H1 (cell line): Measurements from ENCODE around the gene SSX2IP. TPM values are rescaled to one million over a fixed set of nuclear protein-coding genes. Genes with fewer than 3 reads are reported as not detected.

Source experiments
- BACH1 ChIP-seq: IDR thresholded peaks from 2 replicates; pipeline ENCODE4 v1.6.1; 2012; ENCODE audit warnings: low read length, improper control_type of control experiment
- CBX8 ChIP-seq: fragments of 300-800, 300-1000 bp; sonication (generic); IDR thresholded peaks from 2 replicates; pipeline ENCODE4 v1.7.1; 2016; ENCODE audit warnings: low read depth, low read length, borderline replicate concordance
- CEBPB ChIP-seq: IDR thresholded peaks from 2 replicates; pipeline ENCODE4 v1.6.1; 2012; ENCODE audit warnings: low read depth, low read length
- CREB1 ChIP-seq: IDR thresholded peaks from 2 replicates; pipeline ENCODE4 v1.6.1; 2012; ENCODE audit warnings: inconsistent platforms
- JUND ChIP-seq: IDR thresholded peaks from 2 replicates; pipeline ENCODE4 v1.6.1; 2011; ENCODE audit warnings: mild to moderate bottlenecking, improper control_type of control experiment, low read length
- SIN3A ChIP-seq, 2 experiments: IDR thresholded peaks in 1 of 2; conservative IDR thresholded peaks in 1 of 2; 2 replicates each; pipeline ENCODE4 v1.6.1; 2011 to 2012; ENCODE audit warnings: low read length in 2 of 2, improper control_type of control experiment in 1 of 2, low read depth in 1 of 2, mild to moderate bottlenecking in 1 of 2
- polyA plus RNA-seq, 7 experiments: library from polyadenylated mRNA; depleted of rRNA in 3 of 7; stranded (reverse) in 5 of 7; unstranded in 2 of 7; fragments of >200 nt in 5 of 7; fragments of 200-250 nt in 2 of 7; gene quantifications; 1 replicate in 5 of 7; 2 replicates in 1 of 7; 4 replicates in 1 of 7; pipeline versions ENCODE4 v1.2.1 to v1.2.3, GENCODE V29; 2011 to 2013; ENCODE audit warnings: missing spikeins in 2 of 7, mixed read lengths in 2 of 7
- total RNA-seq: library from RNA; stranded (reverse); fragmentation: NEBNext Ultra II Directional; extraction: Animal tissue kit (Norgen Biotek cat#: 25700); gene quantifications from 2 replicates; pipeline ENCODE4 v1.2.1, GENCODE V29; 2021
- TF ChIP-seq, protein P1 (sequence below): IDR thresholded peaks from 2 replicates; pipeline ENCODE4 v1.6.1; 2011; ENCODE audit warnings: low read length, improper control_type of control experiment

Gene SSX2IP
- total and polyA plus RNA-seq, 2 of the 8 experiments (the other 6 are each of a cell fraction or from before 2014, with no cell fraction given), result 4.0 to 31.3 TPM

DNA sequence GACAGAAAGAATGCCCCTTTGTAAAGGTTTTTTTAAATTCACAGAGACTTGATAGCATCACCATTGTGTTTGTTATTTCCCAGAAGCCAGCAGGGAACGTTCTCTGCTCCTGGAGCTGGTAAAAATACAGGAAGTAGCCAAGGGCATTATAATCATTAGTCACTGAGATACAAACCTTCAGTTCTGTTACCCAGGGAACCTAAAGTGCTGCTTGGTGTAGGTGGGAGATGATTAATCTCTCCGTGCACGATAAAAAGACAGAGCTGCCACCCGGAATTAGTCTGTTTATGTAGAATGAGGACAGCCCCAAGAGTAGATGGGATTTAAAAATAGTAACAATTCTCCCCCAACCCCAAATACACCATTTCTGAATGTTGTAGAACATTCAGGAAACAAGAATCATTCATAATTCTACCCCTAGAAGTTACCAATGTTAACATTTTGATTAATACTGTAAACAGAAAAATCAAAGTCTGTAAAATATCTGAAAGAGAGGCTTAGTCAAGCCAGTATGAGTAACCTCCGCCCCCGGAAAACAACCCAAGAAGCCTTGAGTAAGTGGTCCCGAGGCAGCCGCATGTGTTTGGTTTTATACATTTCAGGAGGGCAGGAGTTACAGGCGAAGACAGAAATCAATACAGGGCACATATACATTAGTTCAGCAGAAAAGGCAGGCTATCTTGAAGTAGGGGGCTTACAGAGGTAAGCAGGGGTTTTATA is 70.7 kb downstream of the SSX2IP start (continued):
- TF ChIP-seq, protein P1, sequence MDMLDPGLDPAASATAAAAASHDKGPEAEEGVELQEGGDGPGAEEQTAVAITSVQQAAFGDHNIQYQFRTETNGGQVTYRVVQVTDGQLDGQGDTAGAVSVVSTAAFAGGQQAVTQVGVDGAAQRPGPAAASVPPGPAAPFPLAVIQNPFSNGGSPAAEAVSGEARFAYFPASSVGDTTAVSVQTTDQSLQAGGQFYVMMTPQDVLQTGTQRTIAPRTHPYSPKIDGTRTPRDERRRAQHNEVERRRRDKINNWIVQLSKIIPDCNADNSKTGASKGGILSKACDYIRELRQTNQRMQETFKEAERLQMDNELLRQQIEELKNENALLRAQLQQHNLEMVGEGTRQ, result no peak
- TF ChIP-seq JUND (no peak), CBX8 (no peak), SIN3A (conservative IDR thresholded peaks at IDR 0.05 in 1 of 2, IDR thresholded peaks at IDR 0.05 in 1 of 2; ENCODE audit: low read depth in 1 of 2, low read length in 2 of 2) (no peak), CREB1 (no peak), CEBPB (no peak), BACH1 (no peak)
